GM13977 (cell line): Measurements from ENCODE around the gene HNRNPL.

Experiments used
- DNase-seq: peaks from one replicate; pipeline ENCODE4 v3.0.0; 2012; ENCODE audit warnings: low spot score
- in situ Hi-C: fragments of 300-500 bp; cut with MboI; formaldehyde crosslinking; loops from one replicate; pipeline ENCODE4 v1.12.0; 2022; ENCODE audit warnings: low sequenced_read_pairs, low pct_unique_long_range_greater_than_20kb, mixed read lengths, inconsistent platforms; ENCODE audit not compliant: unreplicated experiment
- TF ChIP-seq, protein P1 (sequence below): IDR thresholded peaks from 2 replicates; pipeline ENCODE4 v1.5.1; 2012; ENCODE audit warnings: mild to moderate bottlenecking, control low read depth; ENCODE audit not compliant: insufficient read depth; ENCODE audit errors: extremely low read depth, missing control alignments

HNRNPL gene

DNA sequence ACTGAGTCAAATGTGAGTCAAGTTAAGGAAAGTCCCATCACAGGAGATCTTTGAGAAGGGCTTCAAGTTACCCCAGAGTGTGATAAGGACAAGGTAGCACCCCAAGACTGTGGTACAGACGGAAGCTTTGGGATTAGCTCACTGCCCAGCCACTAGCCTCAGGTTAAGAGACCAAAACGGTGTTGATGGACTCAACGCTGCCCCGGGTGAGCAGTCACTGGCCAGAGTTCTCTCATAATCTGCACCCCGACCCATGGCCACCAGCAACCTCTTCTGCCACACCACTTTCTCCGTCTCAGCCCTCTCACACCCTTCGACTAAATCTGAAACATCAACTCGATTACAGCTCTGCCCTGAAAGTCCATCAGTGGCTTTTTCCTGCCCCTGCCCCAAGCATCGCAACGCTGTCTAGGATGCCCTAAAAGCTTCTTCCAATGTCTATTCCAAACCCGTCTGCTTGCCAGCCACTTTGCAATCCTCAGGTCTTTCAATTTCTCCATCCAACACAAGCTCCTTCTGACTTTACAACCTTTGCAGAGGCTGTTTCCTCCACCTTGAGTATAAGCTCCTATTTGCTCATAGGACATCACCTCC is 5.6 kb downstream of the HNRNPL start:
- TF ChIP-seq, protein P1, sequence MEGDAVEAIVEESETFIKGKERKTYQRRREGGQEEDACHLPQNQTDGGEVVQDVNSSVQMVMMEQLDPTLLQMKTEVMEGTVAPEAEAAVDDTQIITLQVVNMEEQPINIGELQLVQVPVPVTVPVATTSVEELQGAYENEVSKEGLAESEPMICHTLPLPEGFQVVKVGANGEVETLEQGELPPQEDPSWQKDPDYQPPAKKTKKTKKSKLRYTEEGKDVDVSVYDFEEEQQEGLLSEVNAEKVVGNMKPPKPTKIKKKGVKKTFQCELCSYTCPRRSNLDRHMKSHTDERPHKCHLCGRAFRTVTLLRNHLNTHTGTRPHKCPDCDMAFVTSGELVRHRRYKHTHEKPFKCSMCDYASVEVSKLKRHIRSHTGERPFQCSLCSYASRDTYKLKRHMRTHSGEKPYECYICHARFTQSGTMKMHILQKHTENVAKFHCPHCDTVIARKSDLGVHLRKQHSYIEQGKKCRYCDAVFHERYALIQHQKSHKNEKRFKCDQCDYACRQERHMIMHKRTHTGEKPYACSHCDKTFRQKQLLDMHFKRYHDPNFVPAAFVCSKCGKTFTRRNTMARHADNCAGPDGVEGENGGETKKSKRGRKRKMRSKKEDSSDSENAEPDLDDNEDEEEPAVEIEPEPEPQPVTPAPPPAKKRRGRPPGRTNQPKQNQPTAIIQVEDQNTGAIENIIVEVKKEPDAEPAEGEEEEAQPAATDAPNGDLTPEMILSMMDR = no peak
- in situ Hi-C loops = no loop called here
- DNase-seq = no peak

DNA sequence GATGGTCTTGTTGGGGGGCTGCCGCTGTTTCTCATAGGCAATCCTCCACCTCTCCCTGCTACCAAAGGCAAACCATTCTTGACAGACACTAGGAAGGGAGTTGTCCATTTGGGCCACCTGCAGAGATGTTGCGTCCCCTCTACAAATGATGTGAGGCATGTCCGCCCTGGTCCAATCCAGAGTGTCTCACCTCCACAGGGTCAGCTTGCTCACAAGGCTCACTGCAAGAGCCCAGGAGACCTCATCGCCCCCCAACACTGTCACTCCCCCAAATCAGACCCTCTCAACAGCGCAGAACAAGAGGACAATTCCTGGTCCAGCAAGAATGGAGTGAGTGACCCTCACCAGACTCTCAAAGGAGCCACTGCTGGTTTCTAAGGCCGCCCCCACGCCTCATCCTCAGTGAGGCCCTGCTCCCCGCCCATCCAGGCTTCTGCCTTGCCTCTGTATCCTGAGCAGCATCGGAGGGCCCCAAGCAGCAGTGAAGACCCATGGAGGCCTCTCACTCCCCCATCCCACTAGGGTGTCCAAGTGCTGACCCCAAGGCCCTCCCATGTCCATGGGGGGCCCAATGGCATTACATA is 6.5 kb downstream of the HNRNPL start:
- TF ChIP-seq, protein P1 = no peak
- in situ Hi-C loops = no loop called here
- DNase-seq = no peak

DNA sequence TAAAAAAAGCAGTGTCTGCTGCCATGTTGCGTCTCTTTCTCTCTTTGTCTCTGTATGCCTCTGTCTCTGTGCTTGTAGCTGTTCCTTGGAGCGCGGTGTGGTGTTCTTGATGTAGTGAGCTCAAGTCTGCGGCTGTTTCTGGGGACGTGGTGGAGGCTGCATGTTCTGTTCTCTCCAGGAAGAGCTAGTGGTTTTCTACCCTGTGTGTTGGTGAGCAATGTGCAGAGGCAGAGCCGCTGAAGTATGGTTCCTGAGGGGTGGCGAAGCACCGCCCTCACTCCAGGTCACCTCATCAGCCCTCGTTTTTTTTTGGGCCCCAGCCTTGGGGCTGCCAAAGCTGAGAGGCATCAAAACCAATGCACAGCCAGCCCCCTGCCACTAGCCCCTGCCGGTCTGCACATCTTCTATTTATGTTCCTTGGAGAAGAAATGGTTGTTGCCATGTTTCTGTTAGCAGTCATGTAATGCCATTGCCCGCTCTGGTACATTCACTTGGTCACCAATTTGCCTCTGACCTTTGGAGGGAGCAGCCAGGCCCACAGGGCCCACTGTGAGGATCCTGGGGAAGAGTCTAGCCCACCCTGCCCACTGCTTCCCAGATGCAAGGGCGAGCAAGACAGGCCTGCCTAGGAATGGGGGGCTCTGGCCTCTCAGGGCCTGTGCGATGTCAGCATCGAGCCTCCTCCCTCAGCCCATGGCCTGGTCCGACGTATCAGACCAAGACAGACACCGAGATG is 7.2 kb downstream of the HNRNPL start:
- in situ Hi-C loops = no loop called here
- DNase-seq = no peak
- TF ChIP-seq, protein P1 = no peak

DNA sequence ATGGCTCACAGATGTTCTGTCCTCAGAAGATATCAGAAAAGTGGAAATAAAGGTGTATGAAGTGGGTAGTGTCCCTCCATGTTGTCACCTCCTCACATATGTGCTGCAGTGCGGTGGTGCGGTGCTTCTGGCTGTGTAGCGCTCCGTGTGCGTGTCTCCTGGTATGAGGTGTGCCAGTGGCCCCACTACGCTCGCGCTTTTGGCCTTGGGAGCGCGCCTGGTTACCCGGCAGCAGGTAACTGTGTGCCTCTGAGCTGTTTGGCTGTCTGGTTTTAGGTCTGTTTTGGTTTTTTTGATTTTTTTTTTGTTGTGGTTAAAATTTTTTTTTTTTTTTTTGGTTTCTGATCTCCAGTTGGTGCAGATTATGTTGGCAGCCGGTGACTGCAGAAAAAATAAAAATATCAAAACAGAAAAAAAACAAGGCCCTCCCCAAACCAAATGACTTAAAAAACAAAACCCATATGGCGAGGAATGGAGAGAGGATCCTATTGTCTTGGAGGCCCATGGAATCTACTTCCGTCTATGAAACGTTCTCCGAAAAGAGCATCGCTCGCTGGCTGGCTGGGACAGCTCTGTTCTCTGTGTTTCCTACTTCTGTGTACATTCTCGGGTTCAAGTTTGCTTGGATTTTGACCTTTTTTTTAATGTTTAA is 7.9 kb downstream of the HNRNPL start:
- DNase-seq = no peak
- in situ Hi-C loops = no loop called here
- TF ChIP-seq, protein P1 = no peak

DNA sequence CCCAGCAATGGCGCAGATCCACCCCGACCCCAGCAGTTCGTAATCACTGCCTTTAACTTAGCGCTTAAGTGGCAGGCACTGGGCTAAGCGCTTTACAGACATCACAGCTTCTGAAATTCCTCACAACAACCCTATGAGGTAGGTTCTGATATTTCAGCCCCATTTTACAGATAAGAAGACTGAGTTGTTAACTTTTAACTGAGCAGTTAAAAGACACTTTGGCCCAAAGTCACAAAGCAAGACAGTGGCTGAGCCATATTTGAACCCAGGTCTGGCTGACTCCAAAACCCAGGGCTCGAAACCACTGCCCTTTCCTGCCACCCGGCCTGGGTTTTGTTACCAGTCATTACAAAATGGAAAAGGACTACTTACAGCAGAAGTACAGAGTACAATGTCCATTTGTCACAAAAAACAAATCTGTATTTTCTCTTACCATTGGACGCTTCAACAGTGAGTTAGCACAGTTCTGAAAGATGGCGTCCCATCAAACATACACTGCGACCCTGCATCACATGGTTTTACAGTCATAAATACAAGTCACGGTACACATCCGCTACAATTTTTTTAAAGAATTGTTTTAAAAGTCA is 8.5 kb downstream of the HNRNPL start:
- in situ Hi-C loops = no loop called here
- TF ChIP-seq, protein P1 = no peak
- DNase-seq = no peak

DNA sequence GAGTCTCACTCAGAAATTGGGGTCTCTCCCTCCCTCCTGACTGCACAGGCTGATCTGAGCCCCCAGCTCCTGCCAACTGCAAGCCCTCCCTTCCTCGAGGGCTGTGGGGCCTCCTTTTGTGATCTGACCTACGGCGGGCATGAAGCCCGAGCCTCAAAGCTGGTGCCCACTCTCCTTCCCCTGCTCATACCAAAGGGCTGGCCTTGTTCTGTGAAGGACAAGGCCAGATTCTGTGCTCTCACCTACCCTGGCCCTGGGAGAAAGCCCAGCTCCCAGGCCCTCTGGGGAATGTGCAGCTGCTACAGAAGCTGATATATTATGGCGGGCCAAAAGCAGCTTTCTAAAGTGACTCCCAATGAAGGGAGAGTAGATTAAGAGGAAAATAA is 9.2 kb downstream of the HNRNPL start:
- in situ Hi-C loops = no loop called here
- no peak for DNase-seq
- TF ChIP-seq, protein P1 = no peak
